M059J (cell line): ENCODE measurements around the gene BBIP1. TPM values are rescaled to one million over a fixed set of nuclear protein-coding genes. Genes with fewer than 3 reads are reported as not detected.

Source experiments
- DNase-seq: peaks from one replicate; pipeline ENCODE4 v3.0.0-alpha.2; 2012; ENCODE audit warnings: low read depth
- total RNA-seq: library from RNA; depleted of rRNA; stranded (reverse); fragments of >200 nt; shearing (Covaris generic); gene quantifications from 2 replicates; pipeline ENCODE4 v1.2.3, GENCODE V29; 2014

Gene BBIP1
- total RNA-seq, 1 experiment from 2014 or later, result 32.1 TPM

DNA sequence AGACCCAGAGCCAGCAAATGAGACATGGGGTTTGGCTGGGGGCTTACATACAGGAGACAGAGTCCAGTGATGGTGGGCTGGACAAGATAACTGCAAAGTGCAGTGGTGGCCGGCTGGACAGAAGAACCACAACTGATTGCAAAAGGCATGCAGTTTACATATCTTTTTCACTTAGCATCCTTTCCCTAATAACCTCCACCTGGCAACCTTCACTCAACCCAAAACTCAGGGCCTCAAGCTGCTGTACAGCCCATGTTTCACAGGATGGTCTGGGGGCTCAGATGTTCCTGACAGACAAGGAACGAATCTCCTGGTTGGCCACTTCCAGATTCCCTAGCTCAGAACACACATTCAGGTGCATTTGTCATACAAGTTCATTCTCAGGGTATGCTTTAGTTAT, 55.0 kb downstream of the BBIP1 start:
- DNase-seq, result no peak

- DNase-seq, result no peak
These were observed 55.6 kb downstream of the BBIP1 start for GRCh38 chr10:110863361-110863760.

DNA sequence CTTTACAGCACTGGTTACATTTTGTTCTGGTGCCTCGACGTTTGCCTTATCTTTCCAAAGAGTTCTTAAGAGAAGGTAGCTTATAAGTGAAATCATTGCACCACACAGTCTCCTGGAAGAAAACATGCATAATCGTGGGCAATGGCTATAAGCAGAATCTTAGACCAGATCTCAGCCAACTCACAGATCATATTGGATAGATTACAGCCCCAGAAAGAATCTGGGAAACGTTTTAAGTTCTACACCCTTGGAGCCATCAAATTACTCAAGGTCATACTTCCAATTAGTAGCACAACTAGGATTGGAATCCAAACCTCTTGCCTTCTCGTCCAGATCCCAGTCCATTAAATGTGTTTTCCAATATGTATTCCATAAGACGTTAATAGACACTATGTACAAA, 56.0 kb downstream of the BBIP1 start:
- DNase-seq, result no peak

DNA sequence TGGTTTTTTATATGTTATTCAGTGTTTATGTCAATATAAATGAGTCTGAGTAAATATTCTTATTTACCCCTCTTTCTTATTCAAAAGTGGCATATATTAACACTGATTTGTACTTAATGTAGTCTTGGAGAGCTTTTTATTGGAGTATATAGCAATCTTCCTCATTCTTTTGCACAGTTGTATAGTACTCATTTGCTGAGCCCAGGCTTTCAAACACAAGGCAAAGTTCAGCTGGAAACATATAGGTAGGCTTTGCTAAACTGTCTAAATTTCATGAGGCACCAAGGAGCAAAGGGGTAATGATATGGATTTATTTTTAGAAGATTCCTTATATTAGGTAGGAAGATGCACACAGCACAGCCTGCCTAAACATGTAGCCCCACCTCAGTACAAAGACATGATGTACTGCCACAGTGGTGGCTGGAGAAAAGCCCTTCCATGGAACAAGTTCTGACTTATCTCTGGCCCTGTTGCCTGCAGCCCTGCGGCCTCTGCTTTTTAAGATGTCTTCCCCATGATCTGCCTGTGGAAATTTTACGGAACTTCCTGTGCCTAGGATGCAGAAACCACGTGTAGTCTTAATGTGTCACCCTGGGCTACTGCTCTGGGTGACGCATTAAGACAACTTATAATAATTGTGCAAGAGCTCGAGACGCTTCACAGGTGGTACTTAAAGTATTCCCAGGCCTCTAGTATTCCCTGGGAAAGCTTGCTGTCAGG, 56.9 kb downstream of the BBIP1 start:
- DNase-seq, result no peak

GRCh38 chr10:110861476-110861875, 57.5 kb downstream of the BBIP1 start:
- no peak for DNase-seq

DNA sequence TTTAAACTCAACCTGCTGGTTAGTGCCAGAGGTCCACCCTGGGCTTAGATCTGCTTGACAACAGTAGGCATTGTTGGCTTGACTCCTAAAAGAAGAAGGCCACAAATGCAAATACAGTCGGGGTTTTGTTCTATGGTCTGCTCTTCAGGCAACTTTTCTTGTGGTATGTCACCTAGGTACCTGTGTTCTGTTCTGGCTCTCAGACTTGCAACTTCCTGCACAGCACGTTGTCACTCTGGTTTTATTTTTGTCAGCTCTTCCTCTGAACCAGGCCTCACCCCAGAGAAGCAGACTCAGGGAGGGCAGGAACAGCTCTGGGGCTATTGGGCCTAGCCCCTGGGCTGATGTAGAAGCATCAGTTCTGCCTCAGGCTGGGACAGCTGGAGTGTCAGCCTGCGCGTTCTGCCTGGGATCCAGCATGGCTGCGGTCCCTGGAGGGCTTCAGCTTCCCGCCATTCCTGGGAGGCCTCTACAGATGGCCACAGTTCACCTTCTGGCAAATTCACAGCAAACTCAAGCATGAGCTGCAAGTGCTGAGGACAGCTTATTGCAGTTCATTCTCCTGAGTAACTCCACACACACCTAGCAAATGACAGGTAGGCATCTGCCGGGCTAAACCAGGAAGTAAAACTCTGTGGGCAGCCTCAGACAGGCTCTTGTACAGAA, 58.3 kb downstream of the BBIP1 start:
- no peak for DNase-seq

GRCh38 chr10:110859973-110860376, 59.0 kb downstream of the BBIP1 start:
- peak; percentile 10 for DNase-seq

DNA sequence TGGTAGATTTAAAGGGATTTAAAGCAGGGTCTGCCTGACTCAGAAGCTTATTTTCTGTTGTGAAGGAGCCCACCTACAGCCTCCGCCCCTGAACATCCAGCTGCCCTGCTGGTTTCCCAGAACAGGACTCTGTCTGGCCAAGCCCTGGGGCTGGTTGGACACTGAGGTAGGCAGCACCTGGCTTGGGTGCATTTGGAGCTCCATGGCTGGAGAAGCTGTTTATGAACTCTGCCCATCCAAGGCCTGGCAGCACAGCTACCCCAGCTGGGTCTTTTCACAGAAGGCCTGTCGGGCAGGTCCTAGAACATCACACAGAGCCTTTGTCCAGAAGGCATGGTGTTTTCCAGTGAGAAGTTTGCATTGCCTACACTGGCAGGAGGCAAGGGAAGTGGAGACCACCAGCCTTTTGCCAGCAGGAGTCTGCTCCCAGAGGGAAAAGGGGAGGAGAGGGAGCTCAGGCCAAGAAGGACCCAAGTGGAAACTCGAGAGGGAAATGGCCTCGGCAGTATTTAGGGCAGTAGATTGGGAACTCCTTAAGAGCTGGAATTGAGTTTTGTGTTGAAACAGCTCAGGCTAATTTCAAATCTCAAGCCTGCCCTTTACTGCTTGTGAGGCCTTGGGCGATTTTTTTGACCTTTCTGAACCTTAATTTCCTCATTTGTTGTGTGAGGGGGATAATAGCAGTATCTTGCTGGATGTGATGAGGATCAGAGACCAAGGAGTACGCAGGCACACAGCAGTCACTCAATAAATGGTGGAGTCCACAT, 59.6 kb downstream of the BBIP1 start:
- no peak for DNase-seq

DNA sequence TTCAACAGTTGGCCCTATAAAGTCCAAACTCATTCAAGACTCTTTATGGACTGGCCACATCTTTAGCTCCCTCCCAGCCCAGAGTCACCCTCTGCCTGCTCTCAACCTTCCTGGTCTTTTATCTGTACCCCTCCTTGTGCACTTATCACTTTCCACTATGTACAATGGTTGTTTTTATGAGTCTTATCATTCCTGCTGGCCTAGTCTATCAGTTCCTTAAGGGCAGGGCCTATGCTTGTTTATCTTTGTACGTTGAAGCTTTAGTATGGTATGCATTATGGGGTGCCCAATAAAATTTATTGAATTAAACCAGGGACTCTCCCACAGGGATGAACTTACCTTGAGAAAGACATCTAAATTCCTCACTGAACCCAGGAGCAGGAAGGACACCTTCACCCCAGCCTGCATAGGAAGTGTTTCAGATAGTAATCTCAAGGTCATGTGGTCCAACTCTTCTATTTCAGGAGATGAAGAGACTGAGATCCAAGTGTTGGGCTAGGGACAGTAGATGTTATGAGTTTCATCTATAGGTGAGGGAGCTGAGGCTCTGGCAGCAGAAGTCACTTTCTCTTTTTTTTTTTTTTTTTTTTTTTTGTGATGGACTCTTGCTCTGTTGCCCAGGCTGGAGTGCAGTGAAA, 60.6 kb downstream of the BBIP1 start:
- no peak for DNase-seq

DNA sequence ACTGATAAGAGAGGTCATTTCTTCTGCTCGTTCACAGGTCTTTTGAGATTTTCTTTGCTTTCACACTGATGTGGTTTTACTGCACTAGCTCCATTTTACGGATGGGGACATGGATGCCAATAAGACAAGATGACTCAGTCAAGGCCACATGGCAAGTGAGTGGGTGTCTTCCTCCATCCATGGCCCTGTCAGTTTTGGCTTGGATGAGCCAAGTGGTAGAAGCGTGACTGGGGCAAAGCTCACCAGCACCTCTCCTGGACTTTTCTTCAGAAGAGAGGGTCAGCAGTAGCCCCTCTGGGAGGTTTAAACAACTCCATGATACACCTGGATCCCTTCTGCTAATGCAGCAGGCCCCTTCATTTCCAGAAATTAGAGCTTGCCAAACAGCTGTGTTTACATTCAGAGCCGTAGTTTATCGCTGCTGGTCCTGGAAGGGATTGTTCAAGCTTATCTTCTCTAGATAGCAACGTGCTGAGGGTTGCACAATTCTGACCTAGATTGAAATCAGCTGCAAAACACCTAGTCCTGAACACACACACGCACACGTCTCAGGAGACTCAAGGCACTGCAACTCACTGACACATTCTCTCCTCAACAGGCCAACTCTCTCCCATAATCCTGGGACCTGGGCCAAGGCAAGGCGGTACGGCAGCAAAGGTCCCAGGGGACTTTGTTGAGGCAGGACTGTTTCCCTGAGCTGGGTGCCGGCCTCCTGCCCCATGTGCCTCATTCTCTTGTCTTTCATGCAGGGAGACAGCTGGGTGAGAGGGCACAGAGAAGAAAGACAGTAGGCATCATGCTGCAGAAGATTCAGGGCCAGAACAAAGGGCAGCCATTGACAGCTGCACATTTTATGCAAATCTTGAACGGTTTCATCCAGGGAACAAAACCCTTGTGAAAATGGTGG, 61.5 kb downstream of the BBIP1 start:
- DNase-seq, result no peak

- no peak for DNase-seq
These were observed 64.9 kb downstream of the BBIP1 start for GRCh38 chr10:110853921-110854605.

DNA sequence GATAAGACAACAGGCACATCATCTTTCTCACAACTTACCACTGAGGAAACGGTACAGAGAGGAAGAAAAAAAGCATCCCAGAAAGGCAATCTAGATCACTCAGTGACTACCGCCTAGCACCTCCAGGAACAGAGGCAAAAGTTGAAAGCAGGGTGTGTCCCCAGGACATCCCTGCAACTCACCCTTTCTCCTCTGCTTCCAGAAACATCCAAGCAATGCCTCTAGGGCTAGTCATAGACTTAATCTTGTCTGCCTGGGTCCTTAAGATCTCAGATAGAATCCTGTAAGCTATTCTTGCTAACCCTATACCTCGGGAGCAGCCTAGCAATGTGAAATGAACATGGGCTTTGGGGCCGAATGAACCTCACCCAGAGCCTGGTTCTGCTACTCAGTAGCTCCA, 66.0 kb downstream of the BBIP1 start:
- no peak for DNase-seq

- peak; percentile 67 for DNase-seq
These were observed 66.6 kb downstream of the BBIP1 start for GRCh38 chr10:110852255-110852896.

DNA sequence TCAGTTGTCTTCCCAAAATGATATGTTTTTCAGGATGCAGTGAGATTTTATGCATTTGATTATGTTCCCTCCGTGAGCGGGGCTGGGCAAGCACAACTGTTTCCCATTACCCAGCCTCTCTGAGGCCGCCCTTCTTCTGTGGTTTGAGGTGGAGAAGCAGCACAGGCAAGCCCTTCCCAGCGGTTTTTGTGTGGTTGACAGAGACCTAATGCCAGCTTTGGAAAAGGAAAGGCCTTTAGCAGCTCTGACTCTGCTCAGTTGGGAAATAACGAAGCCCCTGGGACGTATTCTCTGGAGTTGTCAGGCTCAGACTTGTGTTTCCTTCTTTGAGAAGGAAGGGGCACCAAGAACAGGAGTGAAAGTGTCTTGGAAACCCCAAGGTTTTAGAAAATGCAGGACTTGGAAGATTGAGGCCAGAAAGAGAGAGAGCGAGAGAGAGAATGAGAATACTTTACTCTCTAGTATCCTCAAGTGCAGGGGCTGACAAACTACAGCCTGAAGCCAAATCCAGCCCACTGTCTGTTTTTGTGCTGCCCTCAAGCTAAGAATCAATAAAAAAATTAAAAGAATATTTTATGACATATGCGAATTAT, 67.9 kb downstream of the BBIP1 start:
- peak; percentile 29 for DNase-seq

GRCh38 chr10:110850099-110850498, 68.9 kb downstream of the BBIP1 start:
- no peak for DNase-seq
